ENCODE measurements around the gene PFN1. TPM values are rescaled to one million over a fixed set of nuclear protein-coding genes. Genes with fewer than 3 reads are reported as not detected.

PFN1 gene
- total RNA-seq, 1 donor from 2014 or later: 874 TPM

DNA sequence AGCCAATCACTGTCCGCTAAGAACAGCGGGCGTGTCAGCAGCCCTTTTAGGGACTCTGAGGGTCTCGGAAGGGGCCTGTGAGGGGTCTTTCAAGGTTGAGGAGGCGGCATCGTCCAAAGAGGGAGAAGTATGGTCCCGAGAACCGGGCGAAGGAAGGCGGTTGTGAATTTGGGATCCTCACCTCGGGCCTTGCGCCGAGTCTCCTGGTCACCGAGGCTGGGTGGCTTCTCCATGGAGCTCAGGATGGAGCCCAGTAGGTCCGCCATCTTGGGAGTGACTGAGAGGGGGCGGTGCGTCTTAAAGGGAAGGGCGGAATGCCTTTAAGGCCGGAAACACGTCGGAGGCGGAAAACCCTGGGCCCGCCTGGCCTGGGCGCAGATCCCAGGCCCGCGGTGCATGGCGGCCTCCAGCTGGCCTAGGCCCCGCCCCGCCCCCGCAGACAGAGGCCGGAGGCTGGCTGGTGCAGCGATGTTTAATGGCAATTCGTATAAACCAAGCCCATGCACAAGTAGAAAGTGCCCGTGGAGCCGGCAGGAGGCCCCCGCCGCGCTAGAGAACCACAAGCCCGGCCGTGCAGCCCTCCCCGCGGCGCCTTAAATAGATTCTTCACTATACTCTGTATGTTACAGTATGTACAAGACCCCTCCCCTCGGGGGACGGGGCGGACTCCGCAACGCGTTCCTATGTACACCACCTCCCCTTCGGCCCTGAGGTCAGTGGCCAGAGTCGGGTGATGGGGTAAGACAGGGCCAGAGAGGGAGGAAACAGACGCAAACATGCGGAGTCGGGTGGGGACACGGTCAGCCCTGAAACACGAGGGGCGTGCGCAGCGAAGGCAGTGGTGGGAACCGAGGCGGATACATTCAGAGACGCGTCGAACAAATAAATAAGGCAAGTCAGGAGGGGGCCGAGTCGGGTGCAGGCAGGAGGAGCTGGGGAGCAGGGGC lies 19.5 kb upstream of the PFN1 start, which contains the start of gene SPAG7:
SPAG7 (minus strand) TSS at position 279 of the 947 bp plus-strand sequence; CDS start at position 266, 13 bp downstream.
- peaks cover 34% of the 10 kb centered on the region for H3K36me3 Mint-ChIP-seq (ENCODE audit: low read depth, unreplicated experiment)
- no peak within 1 kb of the TSS for H3K27ac Mint-ChIP-seq (ENCODE audit: unreplicated experiment)
- DNase-seq (ENCODE audit: low spot score): peak; percentile 96

DNA sequence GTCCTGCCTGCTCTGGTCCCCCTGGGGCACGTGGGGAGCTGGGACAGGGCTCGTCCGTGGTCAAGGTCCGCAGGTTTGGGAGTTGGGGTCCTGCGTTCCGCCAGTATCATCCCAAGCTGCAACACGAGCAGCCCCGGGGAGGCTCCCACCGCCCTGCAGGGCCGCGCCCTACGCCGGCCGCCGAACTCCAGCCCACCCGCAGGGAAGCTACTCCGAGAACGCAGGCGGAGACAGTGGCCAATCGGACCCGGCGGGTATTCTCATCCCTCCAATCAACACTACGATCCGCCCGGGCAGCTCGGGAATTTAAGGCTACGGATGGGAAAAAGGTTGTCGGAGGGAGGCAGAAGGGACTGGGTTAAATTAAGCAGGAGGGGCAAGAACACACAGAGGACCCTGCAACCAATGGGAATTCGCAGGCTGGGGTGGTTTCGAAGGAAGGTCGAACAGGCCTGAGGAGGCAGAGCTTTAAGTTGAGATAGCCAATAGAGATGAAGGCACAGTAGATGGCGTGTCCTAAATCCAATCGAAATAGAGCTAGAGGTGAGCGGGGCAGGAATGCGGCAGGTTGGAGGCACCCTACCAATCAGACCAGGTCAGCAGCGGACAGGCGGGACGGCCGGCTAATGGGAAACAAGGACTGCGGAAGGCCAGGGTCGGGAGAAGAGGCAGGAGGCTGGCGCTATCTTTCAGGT lies 18.7 kb upstream of the PFN1 start:
- TF ChIP-seq, protein P1, sequence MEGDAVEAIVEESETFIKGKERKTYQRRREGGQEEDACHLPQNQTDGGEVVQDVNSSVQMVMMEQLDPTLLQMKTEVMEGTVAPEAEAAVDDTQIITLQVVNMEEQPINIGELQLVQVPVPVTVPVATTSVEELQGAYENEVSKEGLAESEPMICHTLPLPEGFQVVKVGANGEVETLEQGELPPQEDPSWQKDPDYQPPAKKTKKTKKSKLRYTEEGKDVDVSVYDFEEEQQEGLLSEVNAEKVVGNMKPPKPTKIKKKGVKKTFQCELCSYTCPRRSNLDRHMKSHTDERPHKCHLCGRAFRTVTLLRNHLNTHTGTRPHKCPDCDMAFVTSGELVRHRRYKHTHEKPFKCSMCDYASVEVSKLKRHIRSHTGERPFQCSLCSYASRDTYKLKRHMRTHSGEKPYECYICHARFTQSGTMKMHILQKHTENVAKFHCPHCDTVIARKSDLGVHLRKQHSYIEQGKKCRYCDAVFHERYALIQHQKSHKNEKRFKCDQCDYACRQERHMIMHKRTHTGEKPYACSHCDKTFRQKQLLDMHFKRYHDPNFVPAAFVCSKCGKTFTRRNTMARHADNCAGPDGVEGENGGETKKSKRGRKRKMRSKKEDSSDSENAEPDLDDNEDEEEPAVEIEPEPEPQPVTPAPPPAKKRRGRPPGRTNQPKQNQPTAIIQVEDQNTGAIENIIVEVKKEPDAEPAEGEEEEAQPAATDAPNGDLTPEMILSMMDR (IDR thresholded peaks at IDR 0.05; ENCODE audit: unreplicated experiment): no peak
- peak; percentile 91 for DNase-seq (ENCODE audit: low spot score)
- Mint-ChIP-seq H3K4me3 (ENCODE audit: unreplicated experiment) (no peak overlapping the region), H3K27me3 (ENCODE audit: unreplicated experiment) (peaks cover 6% of the 10 kb centered on the region), H3K27ac (ENCODE audit: unreplicated experiment) (no peak overlapping the region), H3K4me1 (ENCODE audit: unreplicated experiment) (peaks cover 12% of the 10 kb centered on the region), H3K36me3 (ENCODE audit: low read depth, unreplicated experiment) (peaks cover 27% of the 10 kb centered on the region), H3K9me3 (ENCODE audit: unreplicated experiment) (no peaks in the 10 kb centered on the region)

More for the DNA sequence above, 19.5 kb upstream of the PFN1 start, which contains the start of gene SPAG7:
- peaks cover 8% of the 10 kb centered on the region for H3K27me3 Mint-ChIP-seq (ENCODE audit: unreplicated experiment)
- TF ChIP-seq, protein P1 (IDR thresholded peaks at IDR 0.05; ENCODE audit: unreplicated experiment): no peak
- no peak within 1 kb of the TSS for H3K4me3 Mint-ChIP-seq (ENCODE audit: unreplicated experiment)
- H3K9me3 Mint-ChIP-seq (ENCODE audit: unreplicated experiment): no peaks in the 10 kb centered on the region
- peaks cover 12% of the 10 kb centered on the region for H3K4me1 Mint-ChIP-seq (ENCODE audit: unreplicated experiment)

DNA sequence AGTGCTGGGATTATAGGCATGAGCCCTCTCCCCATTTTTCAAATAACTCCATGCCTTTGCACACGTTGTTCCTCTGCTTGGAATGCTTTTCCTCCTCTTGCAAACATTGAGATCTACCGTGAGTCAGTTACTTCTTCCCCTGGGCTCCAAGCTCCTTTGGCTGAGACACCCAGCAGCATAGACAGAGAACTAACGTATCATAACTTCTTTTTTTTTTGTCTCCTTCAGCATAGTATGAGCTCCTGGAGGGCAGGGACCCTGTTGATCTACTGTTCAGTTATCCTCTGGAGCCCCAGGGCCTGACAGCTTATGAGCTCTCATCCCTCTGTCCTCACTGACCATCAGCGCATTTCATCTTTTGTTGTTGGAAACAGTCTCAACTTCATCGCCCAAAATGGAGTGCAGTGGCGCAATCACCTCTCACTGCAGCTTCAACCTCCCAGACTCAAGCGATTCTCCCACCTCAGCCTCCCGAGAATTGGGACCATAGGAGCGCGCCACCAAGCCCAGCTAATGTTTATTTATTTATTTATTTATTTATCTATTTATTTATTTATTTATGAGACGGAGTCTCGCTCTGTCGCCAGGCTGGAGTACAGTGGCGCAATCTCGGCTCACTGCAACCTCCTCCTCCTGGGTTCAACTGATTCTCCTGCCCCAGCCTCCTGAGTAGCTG lies 17.1 kb upstream of the PFN1 start:
- Mint-ChIP-seq H3K4me3 (ENCODE audit: unreplicated experiment) (peak overlapping the region; percentile 39), H3K27me3 (ENCODE audit: unreplicated experiment) (peaks cover 5% of the 10 kb centered on the region), H3K9me3 (ENCODE audit: unreplicated experiment) (no peaks in the 10 kb centered on the region), H3K27ac (ENCODE audit: unreplicated experiment) (peak overlapping the region; percentile 15), H3K36me3 (ENCODE audit: low read depth, unreplicated experiment) (peaks cover 22% of the 10 kb centered on the region), H3K4me1 (ENCODE audit: unreplicated experiment) (peaks cover 12% of the 10 kb centered on the region)
- TF ChIP-seq, protein P1 (IDR thresholded peaks at IDR 0.05; ENCODE audit: unreplicated experiment): no peak
- DNase-seq (ENCODE audit: low spot score): no peak

DNA sequence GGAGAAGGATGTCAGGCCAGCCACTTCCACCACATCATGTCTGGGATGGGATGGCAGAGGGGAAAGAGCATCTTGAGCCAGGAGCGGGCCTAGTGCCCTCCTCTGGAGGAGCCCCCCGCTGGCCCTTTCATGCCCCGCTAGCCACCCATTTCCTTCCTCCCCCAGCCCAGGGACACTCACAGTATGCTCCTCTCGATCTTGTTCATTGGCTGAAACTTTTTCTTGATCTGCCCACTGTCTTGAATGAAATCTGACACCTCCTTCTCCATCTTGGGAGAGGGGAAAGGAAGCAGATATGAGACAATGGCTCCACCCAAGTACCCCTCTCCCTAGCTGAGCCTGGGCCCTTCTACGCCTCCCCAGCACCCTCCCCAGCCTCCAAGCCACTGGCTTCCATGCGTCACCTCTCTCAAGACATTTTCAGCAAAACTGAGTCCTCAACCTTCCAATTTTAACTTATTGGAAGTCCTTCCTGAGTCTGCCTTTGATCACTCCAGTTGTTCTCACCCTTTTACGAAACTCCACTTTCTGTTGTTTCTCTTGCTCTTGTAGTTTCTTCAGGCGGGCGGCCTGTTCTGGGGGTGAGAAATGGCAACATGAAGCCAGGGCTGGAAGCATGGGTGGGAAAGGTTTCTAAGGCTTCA lies 12.1 kb upstream of the PFN1 start:
- no peaks in the 10 kb centered on the region for H3K9me3 Mint-ChIP-seq (ENCODE audit: unreplicated experiment)
- no peak for DNase-seq (ENCODE audit: low spot score)
- peaks cover 4% of the 10 kb centered on the region for H3K27me3 Mint-ChIP-seq (ENCODE audit: unreplicated experiment)
- H3K4me3 Mint-ChIP-seq (ENCODE audit: unreplicated experiment): peak overlapping the region; percentile 10
- TF ChIP-seq, protein P1 (IDR thresholded peaks at IDR 0.05; ENCODE audit: unreplicated experiment): no peak
- peak overlapping the region; percentile 28 for H3K27ac Mint-ChIP-seq (ENCODE audit: unreplicated experiment)
- peaks cover 6% of the 10 kb centered on the region for H3K4me1 Mint-ChIP-seq (ENCODE audit: unreplicated experiment)
- peaks cover 20% of the 10 kb centered on the region for H3K36me3 Mint-ChIP-seq (ENCODE audit: low read depth, unreplicated experiment)

All from endothelial cell (in vitro differentiated cells).